PFSK-1 (cell line): Measurements from ENCODE around the gene SKI.

Source experiments
- FOXP2 ChIP-seq: optimal IDR thresholded peaks from 2 replicates; pipeline ENCODE3; 2011; ENCODE audit warnings: borderline replicate concordance, control low read depth, inconsistent platforms; ENCODE audit not compliant: insufficient read depth; ENCODE audit errors: extremely low read length, extremely low read depth
- POLR2AphosphoS5 ChIP-seq: IDR thresholded peaks from 2 replicates; pipeline ENCODE4 v1.6.1; 2012; ENCODE audit warnings: low read depth, mild to moderate bottlenecking, control low read depth, low read length, moderate library complexity
- REST ChIP-seq, 2 experiments: IDR thresholded peaks; 2 replicates each; pipeline versions ENCODE4 v1.6.1 to v1.8.0; 2011 to 2012; ENCODE audit warnings: low read depth in 2 of 2, low read length in 2 of 2, control low read depth in 1 of 2, inconsistent platforms in 1 of 2, mild to moderate bottlenecking in 1 of 2, moderate library complexity in 1 of 2; ENCODE audit not compliant: insufficient read depth in 1 of 2
- SIN3A ChIP-seq: IDR thresholded peaks from 2 replicates; pipeline ENCODE4 v1.6.1; 2012; ENCODE audit warnings: mild to moderate bottlenecking, low read length, moderate library complexity, borderline replicate concordance; ENCODE audit not compliant: insufficient read depth
- TAF1 ChIP-seq: IDR thresholded peaks from 2 replicates; pipeline ENCODE4 v1.6.1; 2012; ENCODE audit warnings: low read length, control low read depth, borderline replicate concordance; ENCODE audit not compliant: insufficient read depth

The SKI gene

GRCh38 chr1:2195785-2196184 is 32.3 kb upstream of the SKI start:
- TF ChIP-seq POLR2AphosphoS5 (no peak), SIN3A (no peak), TAF1 (no peak), FOXP2 (no peak), REST (IDR thresholded peaks at IDR 0.05; ENCODE audit: insufficient read depth in 1 of 2, low read depth in 2 of 2, low read length in 2 of 2) (no peak)

- TF ChIP-seq REST (IDR thresholded peaks at IDR 0.05; ENCODE audit: insufficient read depth in 1 of 2, low read depth in 2 of 2, low read length in 2 of 2) (no peak), SIN3A (no peak), POLR2AphosphoS5 (no peak)
Measured at GRCh38 chr1:2196901-2197638, 31.0 kb upstream of the SKI start.

GRCh38 chr1:2197707-2198165 is 30.4 kb upstream of the SKI start:
- TF ChIP-seq TAF1 (no peak), FOXP2 (no peak), POLR2AphosphoS5 (no peak), SIN3A (no peak), REST (IDR thresholded peaks at IDR 0.05; ENCODE audit: insufficient read depth in 1 of 2, low read depth in 2 of 2, low read length in 2 of 2) (no peak)

- TF ChIP-seq POLR2AphosphoS5 (no peak), TAF1 (no peak), REST (IDR thresholded peaks at IDR 0.05; ENCODE audit: insufficient read depth in 1 of 2, low read depth in 2 of 2, low read length in 2 of 2) (no peak), FOXP2 (no peak), SIN3A (no peak)
Measured at GRCh38 chr1:2198571-2198970, 29.5 kb upstream of the SKI start.
